Measurements from ENCODE around the gene MPHOSPH9.

The MPHOSPH9 gene

DNA sequence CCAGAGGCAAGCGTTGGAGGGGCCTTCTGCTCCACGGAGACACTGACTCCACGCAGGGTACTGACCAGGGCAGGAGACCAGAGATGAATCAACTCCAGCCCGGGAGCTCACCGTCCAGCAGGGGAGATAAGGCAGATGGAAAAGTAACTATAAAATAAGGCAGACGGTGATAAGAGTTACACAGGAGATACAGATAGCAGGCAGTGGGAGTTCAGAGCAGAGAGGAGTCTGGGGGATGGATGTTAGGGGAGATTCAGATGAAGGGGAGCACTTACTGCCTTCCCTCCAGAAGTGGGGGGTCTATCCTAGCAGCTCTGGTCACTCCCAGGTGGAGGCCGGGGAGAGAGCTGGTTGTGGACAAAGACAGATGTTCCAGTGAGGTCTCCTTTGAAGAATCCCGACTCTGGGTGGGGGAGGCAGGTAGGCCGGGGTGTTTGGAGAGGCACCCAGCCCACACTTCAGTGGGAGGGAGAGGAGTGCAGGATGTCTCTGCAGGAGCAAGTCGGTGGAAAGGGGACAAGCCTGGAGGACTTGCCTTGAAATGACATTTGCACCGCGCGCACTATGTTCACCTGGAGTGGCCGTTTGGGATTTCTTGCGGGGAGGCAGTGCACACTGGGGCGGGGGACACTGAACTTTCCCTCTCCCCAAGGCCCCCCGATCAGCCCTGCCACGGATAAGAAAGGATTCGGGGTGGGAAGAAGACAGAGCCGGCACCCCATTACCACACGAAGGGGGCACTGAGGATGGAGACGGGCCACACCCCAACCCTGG is 83.3 kb downstream of the MPHOSPH9 start:
- no peak for DNase-seq (ENCODE audit: low read depth in 2 of 2)

DNA sequence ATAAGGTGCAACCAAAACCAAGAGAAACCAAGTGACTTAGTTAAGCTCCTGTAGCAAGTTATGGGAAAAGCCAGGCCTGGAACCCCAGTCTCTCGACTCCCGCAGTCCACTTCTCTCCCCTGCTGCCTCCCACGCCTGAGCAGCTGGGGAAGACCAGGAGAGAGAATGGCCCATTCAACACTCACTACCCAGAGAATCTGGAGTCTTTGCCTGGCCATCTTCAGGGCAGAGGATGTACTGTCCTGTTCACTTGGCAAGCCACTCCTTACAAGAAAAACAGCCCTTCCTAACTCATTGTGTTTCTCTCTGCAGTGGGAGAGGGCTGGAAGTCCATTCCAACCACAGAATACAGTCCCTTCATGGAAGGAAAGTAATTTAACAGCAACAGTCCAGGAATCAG is 83.9 kb downstream of the MPHOSPH9 start:
- DNase-seq (ENCODE audit: low read depth in 2 of 2) = no peak

DNA sequence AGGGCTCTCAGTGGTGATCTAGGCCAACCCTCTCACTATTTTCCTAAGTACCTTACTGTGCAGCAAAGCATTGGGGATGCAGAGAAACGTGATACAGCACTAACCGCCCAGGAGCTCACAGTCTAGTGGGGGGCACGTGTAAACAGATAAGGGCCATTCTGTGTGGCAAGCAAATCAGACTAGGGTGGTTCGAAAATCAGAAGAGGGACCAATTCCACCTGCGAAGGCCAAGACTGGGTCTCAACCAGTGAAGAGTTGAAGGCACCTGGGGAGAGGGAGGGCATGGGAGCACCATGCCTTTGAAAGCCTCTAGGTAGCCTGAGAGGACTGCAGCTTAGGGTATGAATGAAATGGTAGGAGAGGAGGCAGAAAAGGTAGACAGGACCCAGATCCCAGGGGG is 84.3 kb downstream of the MPHOSPH9 start:
- no peak for DNase-seq (ENCODE audit: low read depth in 2 of 2)

DNA sequence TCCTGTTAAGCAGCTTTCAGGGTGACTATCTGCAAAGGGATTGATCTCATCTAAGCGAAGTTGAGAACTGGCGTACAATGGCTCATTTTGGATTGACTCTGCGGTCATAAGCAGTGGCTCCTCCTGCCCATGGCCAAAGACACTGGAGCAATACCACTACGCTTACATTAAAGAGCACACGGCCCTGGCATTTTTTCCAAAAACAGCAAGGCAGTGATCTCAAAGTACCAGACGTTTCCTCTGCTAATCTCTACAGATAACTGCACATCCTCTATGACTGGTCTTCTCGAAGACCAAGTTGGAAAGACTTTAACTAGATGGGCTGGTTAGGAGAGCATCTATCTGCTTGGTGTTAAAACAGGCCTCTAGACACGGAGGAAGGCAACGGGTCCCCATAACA is 84.7 kb downstream of the MPHOSPH9 start:
- no peak for DNase-seq (ENCODE audit: low read depth in 2 of 2)

DNA sequence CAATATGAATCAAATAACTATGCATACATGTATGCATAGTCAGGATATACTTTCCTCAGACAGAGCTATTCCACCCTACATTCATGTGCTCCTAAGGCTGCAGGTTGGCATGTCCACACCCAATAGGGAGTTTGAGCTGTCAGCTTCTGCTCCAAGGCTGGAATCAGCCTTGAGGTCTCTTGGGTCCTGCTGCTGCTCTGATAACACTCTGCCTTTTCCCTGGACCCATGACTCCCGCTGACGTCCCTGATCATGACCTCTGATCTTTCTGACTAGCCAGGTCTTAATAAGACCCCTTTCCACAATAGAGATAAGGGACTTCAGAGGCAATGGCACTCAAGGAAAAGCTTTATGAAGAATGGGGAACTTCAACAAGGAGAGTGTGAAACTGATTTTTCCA is 87.7 kb downstream of the MPHOSPH9 start:
- no peak for DNase-seq (ENCODE audit: low read depth in 2 of 2)

DNA sequence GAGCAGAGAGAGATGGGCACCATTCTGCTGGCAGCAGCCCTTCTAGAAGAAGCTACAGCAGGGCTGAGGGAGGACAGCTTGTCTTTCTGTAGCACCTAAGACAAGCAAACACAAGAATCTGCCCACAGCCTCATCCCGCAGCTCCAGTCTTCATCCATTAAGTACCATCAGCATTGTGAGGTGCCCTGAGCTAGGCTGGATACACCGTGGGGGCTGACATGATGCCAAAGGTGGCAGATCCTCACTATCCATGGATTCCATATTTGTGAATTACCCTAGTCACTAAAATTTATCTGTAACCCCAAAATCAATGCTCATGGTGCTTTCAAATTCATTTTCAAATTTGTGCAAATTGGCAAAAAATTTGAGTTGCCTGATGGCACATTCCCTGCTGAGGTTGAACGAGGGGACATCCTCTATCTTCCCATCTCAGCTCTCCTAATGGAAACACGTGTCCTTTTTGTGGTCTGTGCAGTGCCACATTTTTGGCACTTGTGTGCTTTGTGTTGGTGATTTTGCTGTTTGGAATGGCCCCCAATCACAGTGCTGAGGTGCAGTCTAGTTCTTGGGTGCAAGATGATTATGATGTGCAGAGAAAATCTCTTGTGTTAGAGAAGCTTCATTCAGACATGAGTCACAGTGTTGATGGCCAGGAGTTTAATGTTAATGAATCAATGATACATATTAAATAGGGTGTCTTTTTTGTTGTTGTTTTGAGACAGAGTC is 89.0 kb downstream of the MPHOSPH9 start:
- DNase-seq (ENCODE audit: low read depth in 2 of 2) = no peak

DNA sequence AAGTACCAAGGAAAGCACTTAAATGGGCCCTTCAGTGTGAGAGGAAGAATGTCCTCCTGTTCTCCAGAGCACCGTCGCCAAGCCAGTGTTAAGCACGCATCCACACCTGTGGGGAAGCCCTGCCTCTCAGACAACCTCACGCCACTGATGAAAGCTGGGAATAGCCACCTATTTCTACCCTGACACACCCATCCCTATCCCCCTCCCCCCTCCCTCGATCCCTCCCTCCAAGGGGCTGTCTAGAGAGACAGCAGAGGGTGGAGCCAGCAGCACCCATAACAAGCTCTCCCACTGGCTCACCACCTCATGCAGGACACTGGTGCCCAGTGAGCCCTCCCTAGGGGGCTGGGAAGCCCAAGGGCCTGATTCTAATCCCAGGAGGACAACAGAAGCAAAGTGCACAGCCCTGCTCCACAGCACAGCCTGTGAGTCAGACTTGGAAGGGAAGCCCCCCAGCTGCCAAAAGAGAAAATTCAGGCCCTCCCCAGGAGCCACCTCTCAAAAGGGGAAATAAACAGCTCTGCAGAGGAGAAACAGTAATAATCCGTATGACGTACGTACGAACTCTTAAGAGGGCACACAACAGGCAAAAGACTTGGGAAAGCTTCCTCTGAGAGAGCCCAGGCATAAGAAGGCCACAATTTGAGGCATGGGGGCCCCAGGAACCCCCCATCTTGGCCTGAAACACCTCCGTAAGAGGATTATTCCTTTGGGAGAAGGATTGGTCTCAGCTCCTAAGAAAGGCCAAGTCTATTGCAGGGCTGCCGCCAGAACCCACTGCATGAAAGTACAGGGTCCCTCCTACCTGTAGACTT is 89.8 kb downstream of the MPHOSPH9 start:
- DNase-seq (ENCODE audit: low read depth in 2 of 2) = no peak

DNA sequence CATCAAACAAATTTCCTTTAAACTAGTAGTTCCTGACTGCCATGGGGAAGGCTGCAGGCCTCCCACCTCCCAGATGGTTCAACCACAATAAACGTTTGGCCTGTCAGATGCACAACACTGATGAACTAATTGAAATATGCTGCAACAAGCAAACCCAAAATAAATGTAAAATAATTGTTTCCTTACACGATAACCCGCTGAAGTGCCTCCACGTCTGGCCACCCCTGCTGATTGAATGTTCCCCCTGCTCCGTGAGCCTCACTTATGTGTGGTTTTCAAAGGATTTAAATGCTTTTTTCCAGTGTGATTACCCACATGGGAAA is 90.5 kb downstream of the MPHOSPH9 start:
- DNase-seq (ENCODE audit: low read depth in 2 of 2) = no peak

DNA sequence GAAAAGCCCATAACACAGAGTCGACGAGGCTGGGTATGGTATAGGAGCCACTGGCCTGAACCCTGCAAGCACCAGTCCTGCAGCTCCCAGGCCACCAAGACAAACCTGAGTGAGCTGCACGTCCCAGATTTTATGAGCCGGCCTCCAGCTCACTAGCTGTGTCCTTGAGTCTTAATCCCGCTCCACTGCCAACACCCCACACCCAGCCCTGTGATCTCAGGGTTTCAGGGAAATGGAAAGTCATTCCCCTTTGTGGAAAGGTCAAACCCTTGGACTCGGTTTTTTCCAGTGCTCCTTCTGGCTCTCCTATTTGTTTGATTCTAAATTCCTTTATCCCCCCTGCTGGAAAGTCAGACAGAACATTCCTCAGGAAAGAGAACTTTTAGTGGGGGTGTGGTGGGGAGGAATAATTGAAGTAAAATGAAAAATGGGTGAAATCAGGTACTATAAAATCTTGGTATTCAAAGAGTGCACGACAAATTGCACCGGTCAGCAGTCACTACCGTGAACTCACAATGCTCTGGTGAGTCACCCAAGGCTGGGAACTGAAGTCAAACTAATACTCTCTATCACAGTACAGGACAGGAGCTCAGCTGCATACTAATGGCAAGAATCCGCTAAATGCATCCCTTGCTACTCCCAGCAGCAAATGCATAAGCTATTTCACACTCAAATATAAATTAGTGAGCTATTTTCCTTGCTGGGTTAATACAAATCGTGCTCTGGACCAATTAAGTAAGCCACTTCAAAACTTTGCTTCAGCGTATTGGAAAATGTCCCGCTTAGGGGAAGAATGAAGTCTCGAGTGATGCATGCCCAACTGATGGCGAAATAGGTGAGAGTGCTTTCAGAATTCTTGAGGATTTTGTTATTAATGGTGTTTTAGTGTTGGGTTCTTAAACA is 91.1 kb downstream of the MPHOSPH9 start:
- no peak for DNase-seq (ENCODE audit: low read depth in 2 of 2)

DNA sequence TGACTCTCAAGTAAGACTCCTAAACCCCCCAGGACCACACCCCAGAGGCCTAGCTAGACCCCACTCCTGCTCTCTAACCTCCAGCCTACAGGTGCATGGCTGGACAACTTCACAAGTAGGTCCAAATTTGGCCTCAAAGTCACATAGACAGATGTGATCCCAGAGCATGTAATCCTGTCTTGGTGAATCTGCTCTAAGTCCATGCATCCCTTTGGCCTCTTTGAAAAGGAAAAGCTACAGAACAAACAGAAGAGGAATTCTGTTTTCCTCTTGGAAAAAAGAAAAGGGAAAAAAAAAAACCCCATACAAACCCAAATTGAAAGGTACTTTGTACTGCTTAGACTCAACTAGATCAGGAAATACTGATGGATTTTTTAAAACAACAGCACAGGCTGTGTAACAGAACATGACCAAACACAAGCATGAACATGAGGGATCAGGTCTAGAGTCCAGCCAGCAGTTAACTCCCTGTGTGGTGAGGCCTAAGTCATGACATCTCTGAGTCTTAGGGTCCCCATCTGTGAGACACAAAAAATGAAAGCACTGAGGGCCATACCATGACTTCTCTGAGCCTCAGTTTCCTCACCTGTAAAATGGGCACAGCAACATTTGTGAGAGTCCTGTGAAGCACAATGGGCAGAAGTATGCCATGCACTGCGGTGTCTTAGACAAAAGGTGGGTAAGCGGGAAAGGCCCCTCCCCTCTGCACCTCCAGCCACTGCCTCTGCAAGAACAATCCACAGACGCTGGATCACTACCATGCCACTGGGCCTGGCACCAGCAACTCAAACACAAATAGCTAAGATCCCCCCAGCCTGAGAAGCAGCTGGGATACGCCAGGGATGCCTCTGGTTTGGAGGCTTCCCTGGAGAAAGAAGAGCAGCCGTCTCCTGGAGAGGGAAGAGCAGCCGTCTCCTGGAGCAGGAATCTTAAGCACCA is 92.0 kb downstream of the MPHOSPH9 start:
- DNase-seq (ENCODE audit: low read depth in 2 of 2) = no peak

DNA sequence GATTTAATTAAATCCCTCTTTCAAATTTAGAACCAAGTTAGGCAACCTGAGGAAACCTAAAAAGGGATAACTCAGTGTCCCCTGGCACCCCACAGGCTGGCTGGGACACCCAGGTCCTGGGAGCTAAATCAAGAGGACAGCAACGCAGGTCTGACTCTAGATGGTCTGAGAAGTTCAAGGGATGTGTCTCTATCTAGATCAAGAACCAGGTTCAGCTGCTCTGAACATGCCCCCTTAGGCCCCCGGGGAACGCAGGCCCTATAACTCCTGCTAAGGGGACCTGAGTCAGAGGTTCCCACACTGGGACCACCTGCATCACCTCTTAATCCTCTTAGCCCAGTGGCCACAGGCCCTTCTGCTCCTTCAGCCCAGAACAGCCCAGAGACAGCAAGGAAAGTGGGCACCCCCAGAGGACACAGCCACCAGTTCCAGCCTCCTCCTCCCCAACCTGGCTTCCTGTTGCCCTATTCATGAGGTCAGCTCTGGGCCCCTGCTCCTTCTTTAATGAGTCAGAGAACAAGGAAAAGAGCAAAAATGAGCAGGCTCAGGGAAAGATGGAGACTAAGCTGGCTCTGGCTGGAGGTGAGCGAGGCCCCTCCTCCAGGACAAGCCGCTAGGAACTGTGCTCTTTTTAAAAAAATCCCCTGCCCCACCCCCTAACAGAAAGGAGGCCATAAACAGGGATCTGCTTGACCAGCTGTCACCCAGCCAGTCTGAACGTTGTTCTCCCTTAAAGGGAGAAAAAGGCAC is 92.8 kb downstream of the MPHOSPH9 start:
- no peak for DNase-seq (ENCODE audit: low read depth in 2 of 2)

DNA sequence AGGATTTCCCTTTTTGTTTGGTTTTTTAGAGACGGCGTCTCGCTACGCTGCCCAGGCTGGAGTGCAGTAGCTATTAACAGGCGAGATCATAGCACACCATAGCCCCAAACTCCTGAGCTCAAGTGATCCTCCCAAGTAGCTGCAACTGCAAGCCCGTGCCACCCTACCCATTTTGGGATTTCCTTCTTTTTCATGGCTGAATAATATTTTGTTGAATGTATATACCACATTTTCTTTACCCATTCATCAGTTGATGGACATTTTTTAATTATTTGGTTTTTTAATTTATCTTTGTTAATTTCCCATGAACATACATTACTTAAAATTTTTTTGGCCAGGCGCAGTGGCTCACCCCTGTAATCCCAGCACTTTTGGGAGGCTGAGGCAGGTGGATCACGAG is 97.3 kb downstream of the MPHOSPH9 start:
- DNase-seq (ENCODE audit: low read depth in 2 of 2) = no peak

DNA sequence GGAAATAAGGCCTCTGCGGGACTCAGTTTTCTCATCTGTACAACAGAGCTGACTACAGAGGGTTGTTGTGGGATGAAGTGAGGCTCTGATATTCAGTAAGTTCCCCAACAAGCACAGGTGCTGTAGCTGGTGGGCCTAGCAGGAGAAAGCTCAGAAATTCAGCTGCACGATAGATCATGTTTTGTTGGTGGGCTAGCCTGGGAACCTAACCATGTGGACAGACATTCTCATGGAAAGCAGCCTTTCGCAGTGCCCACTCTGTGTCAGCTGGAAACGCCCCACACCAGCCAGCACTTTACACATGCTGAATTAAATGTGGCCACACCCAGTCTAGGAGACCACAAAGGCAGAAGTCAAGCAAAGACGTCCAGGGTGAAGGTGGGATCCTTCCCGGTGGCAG is 98.1 kb downstream of the MPHOSPH9 start:
- DNase-seq (ENCODE audit: low read depth in 2 of 2) = no peak

DNA sequence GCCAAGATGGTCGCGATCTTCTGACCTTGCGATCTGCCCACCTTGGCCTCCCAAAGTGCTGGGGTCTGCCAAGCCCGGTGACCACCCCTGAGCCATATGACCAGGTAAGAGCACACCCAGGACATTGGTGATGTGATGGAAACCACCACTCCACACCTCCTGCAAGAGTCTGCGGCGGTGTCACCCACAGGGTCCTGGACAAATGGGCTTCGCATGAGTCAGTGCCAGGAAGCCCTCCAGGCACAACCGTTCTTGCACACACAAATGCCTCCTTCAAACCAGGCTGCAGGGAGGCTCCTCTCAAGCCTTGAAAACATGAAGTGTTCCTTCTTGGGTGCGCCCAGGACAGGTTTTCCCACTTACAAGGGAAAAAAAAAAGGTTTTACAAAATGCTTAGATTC is 98.7 kb downstream of the MPHOSPH9 start:
- DNase-seq (ENCODE audit: low read depth in 2 of 2) = no peak

DNA sequence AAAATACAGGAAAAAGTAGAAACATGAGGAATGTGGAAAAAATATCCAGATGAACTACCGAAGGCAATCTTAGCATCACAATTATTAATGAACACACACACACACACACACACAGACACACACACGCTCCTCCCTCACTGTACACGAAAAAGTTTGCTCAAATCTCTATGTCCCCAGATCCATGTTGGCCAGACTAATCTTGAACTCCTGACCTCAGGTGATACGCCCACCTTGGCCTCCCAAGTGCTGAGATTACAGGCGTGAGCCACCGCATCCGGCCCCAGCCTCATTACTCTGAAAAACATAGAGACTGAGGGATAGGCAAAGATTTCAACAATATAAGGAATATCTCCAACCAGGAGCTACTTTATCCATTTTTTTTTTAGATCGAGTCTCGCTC is 99.2 kb downstream of the MPHOSPH9 start:
- no peak for DNase-seq (ENCODE audit: low read depth in 2 of 2)

DNA sequence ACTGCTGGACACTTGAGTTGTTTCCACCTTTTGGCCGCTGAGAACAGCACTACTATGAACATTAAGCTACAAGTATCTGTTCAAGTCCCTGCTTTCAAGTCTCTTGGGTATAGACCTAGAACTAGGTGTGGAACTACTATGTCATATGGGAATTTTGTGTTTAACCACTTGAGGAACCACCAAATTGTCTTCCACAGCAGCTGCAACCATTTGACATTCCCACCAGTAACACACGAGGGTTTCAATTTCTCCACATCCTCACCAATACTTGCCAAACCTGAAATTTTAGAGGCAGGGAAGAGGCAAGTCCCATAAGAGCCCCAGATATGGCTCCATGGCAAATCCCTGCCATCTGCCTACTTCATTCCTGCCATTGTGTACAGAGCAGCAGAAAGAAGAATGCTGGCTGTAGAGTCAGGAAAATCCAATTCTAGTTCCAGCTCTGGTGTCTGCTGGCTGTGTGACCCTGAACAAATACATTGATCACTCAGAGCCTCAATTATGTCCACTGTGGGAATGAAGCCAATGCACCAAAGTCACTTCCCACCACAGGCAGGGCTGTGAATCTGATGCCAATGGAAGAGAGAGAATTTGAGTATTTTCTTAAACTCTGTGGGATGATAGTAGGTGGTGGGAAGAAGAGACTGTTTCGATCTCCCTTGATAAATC is 99.9 kb downstream of the MPHOSPH9 start:
- no peak for DNase-seq (ENCODE audit: low read depth in 2 of 2)

DNA sequence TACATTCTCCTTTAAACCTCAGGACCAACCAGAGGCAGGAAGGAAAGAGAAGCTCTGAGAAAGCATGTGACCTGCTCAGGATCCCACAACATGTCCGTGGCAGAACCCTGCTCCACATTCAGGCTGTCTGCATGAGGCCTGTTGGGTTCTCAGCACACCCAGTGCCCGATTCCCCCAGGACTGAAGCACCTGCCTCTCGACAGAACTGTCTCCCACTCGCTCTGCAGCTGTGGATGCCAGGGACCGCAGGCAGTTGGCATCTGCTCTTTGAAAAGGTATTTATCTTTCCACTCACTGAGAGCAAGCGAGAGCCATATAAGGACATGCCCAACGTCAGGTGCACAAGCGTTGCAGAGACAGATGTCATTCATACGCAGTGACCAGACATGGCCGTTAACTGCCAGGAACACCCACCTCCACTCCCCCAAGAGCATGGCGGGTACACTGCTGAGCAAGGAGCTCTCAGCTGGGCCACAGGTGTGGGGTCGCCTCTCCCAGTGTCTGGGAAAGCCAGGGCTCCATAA is 101.0 kb downstream of the MPHOSPH9 start:
- no peak for DNase-seq (ENCODE audit: low read depth in 2 of 2)

DNA sequence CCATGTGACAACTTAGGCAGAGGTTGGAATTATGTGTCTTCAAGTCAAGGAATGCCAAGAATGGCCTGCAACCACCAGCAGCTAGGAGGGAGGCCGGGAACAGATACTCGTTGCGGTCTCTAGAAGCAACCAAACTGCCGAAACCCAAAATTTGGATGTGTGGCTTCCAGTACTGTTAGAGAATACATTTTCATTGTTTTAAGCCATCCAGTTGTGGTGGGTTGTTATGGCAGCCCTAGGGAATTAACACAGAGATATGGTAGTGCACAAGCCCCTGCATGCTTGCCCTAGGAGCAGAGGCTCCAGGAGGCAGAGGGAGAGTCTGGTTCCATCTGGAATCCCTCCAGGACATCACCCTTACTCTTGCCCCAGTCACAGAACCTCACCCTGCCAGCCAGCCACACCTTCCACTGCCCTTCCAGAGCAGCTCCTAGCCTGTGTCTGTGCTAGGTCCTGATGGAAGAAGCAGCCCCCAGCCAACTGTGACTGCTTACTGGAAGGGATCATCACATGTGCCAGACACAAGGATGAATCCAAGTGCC is 101.6 kb downstream of the MPHOSPH9 start:
- no peak for DNase-seq (ENCODE audit: low read depth in 2 of 2)

DNA sequence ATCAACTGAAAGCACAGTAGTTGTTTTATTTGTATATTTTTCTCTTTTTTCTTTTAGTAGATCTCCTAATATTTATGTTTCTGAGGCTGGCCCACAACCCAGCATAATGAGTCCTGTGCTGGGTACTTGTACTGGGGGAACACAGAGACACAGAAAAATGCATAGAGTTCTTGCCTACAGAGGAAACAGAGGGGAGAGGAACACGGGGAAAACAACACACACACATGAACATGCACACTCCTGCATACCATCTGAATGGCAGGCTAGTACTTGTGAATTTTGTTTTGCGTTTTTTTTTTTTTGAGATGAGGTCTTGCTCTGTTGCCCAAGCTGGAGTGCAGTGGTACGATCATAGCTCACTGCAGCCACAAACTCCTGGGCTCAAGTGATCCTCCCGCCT is 103.3 kb downstream of the MPHOSPH9 start:
- DNase-seq (ENCODE audit: low read depth in 2 of 2) = no peak
